CD4-positive, alpha-beta T cell (primary cell): ENCODE results near the gene PPP2R5C. TPM values are rescaled to one million over a fixed set of nuclear protein-coding genes. Genes with fewer than 3 reads are reported as not detected.

Source experiments
- ATAC-seq: fragments of 200-7000 bp; cut with Tn5 transposase; one replicate; pipeline ENCODE4 v1.10.0; 2022; ENCODE audit warnings: mild to moderate bottlenecking; ENCODE audit not compliant: poor library complexity
- CTCF ChIA-PET: fragments of 350-600 bp; sonication (Branson Sonifier 250); formaldehyde crosslinking; loops from one replicate; lab custom pipeline; 2021; ENCODE audit warnings: antibody characterized with exemption, inconsistent platforms; lab: Charles Lee
- POLR2A ChIA-PET: fragments of 350-600 bp; sonication (Branson Sonifier 250); formaldehyde crosslinking; loops from one replicate; lab custom pipeline; 2021; ENCODE audit warnings: antibody characterized with exemption, inconsistent platforms; lab: Charles Lee
- DNase-seq, 14 experiments: peaks; one replicate each; pipeline ENCODE4 v3.0.0-alpha.2; 2013 to 2020; ENCODE audit warnings: mixed read lengths in 2 of 14
- H3K27ac ChIP-seq, 2 donors: one replicate each; pipeline versions ENCODE4 v1.5.1 to v1.7.0; 2013; ENCODE audit warnings: low read length in 2 of 2, low read depth in 1 of 2, mild to moderate bottlenecking in 1 of 2
- H3K27me3 ChIP-seq, 2 experiments: 1 replicate in 1 of 2; 2 replicates in 1 of 2; pipeline versions ENCODE4 v1.6.1 to v1.7.0; 2013; ENCODE audit warnings: low read length in 2 of 2, control low read depth in 1 of 2, mild to moderate bottlenecking in 1 of 2, moderate library complexity in 1 of 2; ENCODE audit not compliant: insufficient read depth in 2 of 2, control insufficient read depth in 1 of 2
- H3K36me3 ChIP-seq: one replicate; pipeline ENCODE4 v1.6.1; 2013; ENCODE audit warnings: low read length, control low read depth; ENCODE audit not compliant: insufficient read depth
- H3K4me1 ChIP-seq: one replicate; pipeline ENCODE4 v1.6.1; 2013; ENCODE audit warnings: low read length, control low read depth; ENCODE audit not compliant: insufficient read depth
- H3K4me3 ChIP-seq: one replicate; pipeline ENCODE4 v1.5.1; 2013; ENCODE audit warnings: mild to moderate bottlenecking, low read length, moderate library complexity
- H3K9me3 ChIP-seq, 2 experiments: 1 replicate in 1 of 2; 2 replicates in 1 of 2; pipeline versions ENCODE4 v1.6.1 to v1.7.0; 2013; ENCODE audit warnings: low read length in 2 of 2, mild to moderate bottlenecking in 2 of 2, control low read depth in 1 of 2, moderate library complexity in 1 of 2; ENCODE audit not compliant: control insufficient read depth in 1 of 2, insufficient read depth in 1 of 2
- H3K27ac Mint-ChIP-seq: one replicate; pipeline ENCODE4 v1.8.0; 2020; ENCODE audit warnings: mixed read lengths
- H3K27me3 Mint-ChIP-seq: one replicate; pipeline ENCODE4 v1.8.0; 2021; ENCODE audit warnings: mixed read lengths
- H3K36me3 Mint-ChIP-seq: one replicate; pipeline ENCODE4 v1.8.0; 2021; ENCODE audit warnings: low read depth, mixed read lengths
- H3K4me1 Mint-ChIP-seq: one replicate; pipeline ENCODE4 v1.8.0; 2021; ENCODE audit warnings: low read depth, mixed read lengths
- H3K4me3 Mint-ChIP-seq: one replicate; pipeline ENCODE4 v1.8.0; 2020; ENCODE audit warnings: mild to moderate bottlenecking, mixed read lengths
- H3K9me3 Mint-ChIP-seq: one replicate; pipeline ENCODE4 v1.8.0; 2020; ENCODE audit warnings: mixed read lengths
- CTCF ChIP-seq: fragments of 200-600 bp; IDR thresholded peaks from one replicate; pipeline ENCODE4 v1.8.0; 2022; ENCODE audit warnings: antibody characterized with exemption, mild to moderate bottlenecking
- intact Hi-C, 2 experiments: fragments of 100-400 bp; cut with DNase I in 1 of 2; cut with micrococcal nuclease in 1 of 2; formaldehyde crosslinking; loops; one replicate each; pipeline versions ENCODE4 v1.15.1 to v1.9.0; 2023 to 2025; cut with DNase I, micrococcal nuclease
- total RNA-seq, 174 experiments: library from RNA in 2 of 174; stranded (reverse) in 2 of 174; gene quantifications; one replicate each; pipeline ENCODE4 v1.2.3 and lab custom pipeline; 2021 to 2026

PPP2R5C gene
- total RNA-seq, 2 experiments from 2014 or later, result 463 to 487 TPM

GRCh38 chr14:101917413-101918017 is 156.0 kb downstream of the PPP2R5C start:
- Mint-ChIP-seq H3K27ac (peak overlapping the region; percentile 24), H3K27me3 (no peaks in the 10 kb centered on the region), H3K4me1 (no peaks in the 10 kb centered on the region), H3K4me3 (no peak overlapping the region), H3K9me3 (no peaks in the 10 kb centered on the region), H3K36me3 (peaks cover 83% of the 10 kb centered on the region)
- H3K4me3 ChIP-seq, result no peak overlapping the region
- no peaks in the 10 kb centered on the region for H3K4me1 ChIP-seq
- TF ChIP-seq CTCF, result no peak
- ChIA-PET CTCF (no interaction called here), POLR2A (no interaction called here)
- DNase-seq, result no peak
- H3K27me3 ChIP-seq, result no peaks in the 10 kb centered on the region
- no peaks in the 10 kb centered on the region for H3K9me3 ChIP-seq
- H3K27ac ChIP-seq, result no peak overlapping the region
- peaks cover 78% of the 10 kb centered on the region for H3K36me3 ChIP-seq
- intact Hi-C loops, result no loop called here
- no peak for ATAC-seq

GRCh38 chr14:101918065-101918989 is 156.8 kb downstream of the PPP2R5C start:
- CTCF ChIA-PET, result no interaction called here
- ATAC-seq (no peak), DNase-seq (no peak)
- intact Hi-C loops, result no loop called here
- Histone ChIP-seq H3K9me3 (no peaks in the 10 kb centered on the region), H3K4me3 (no peak overlapping the region), H3K27me3 (no peaks in the 10 kb centered on the region), H3K4me1 (no peaks in the 10 kb centered on the region), H3K36me3 (peaks cover 74% of the 10 kb centered on the region), H3K27ac (no peak overlapping the region)
- H3K9me3 Mint-ChIP-seq, result no peaks in the 10 kb centered on the region
- peaks cover 82% of the 10 kb centered on the region for H3K36me3 Mint-ChIP-seq
- no peaks in the 10 kb centered on the region for H3K4me1 Mint-ChIP-seq
- H3K27me3 Mint-ChIP-seq, result no peaks in the 10 kb centered on the region
- POLR2A ChIA-PET, result no interaction called here
- no peak overlapping the region for H3K4me3 Mint-ChIP-seq
- no peak for TF ChIP-seq CTCF
- peak overlapping the region; percentile 63 for H3K27ac Mint-ChIP-seq

- Mint-ChIP-seq H3K27ac (peak overlapping the region; percentile 58), H3K4me3 (no peak overlapping the region), H3K9me3 (no peaks in the 10 kb centered on the region), H3K36me3 (peaks cover 76% of the 10 kb centered on the region), H3K4me1 (no peaks in the 10 kb centered on the region), H3K27me3 (no peaks in the 10 kb centered on the region)
- no peak for TF ChIP-seq CTCF
- Histone ChIP-seq H3K27me3 (no peaks in the 10 kb centered on the region), H3K4me3 (no peak overlapping the region), H3K27ac (no peak overlapping the region), H3K9me3 (no peaks in the 10 kb centered on the region), H3K36me3 (peaks cover 66% of the 10 kb centered on the region), H3K4me1 (no peaks in the 10 kb centered on the region)
- POLR2A ChIA-PET, result no interaction called here
- DNase-seq (no peak), ATAC-seq (no peak)
- CTCF ChIA-PET, result no interaction called here
- intact Hi-C loops, result no loop called here
Observed at GRCh38 chr14:101920271-101920670, 158.8 kb downstream of the PPP2R5C start.
